ENCODE results near the gene EID3.
"Not testable (repeated sequence)": the region's sequence is repeated elsewhere in the genome, so short reads cannot be mapped to it uniquely, and the experiment has no call there.

Gene EID3

DNA sequence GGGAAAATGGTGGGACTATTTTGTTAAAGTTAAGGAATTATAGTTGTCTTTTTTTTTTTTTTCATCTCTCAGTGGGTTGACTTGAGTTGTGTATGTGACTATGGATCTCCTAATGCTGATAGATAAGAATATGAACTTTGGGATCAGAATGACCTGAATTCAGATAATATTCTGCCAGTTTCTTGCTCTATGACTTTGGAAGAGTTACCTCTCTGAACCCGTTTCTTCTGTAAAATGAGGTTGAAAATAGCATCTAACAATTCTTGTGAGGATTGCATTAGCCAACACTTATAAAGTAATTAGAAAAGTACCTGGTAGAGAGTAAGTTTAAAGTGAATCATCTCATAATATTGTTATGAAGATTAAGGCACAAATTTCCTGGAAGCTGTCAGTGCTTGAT is 18.4 kb downstream of the EID3 start:
- 80 to 100% methylated on average over 1 of the region's 1 CpG for WGBS, 2 experiments
- peaks cover 42% of the 10 kb centered on the region for H3K36me3 ChIP-seq (ENCODE audit: control insufficient read depth, insufficient read depth, low read length)
- H3K4me1 ChIP-seq (ENCODE audit: control insufficient read depth, insufficient read depth, low read length), result no peaks in the 10 kb centered on the region
- no peaks in the 10 kb centered on the region for H3K9me3 ChIP-seq (ENCODE audit: control insufficient read depth, low read length)
- no peaks in the 10 kb centered on the region for H3K27me3 ChIP-seq (ENCODE audit: control insufficient read depth, insufficient read depth, low read length, poor library complexity, severe bottlenecking)
- H3K27ac ChIP-seq (ENCODE audit: insufficient read depth, low read depth, low read length, poor library complexity, severe bottlenecking), result no peak overlapping the region
- no peak overlapping the region for H3K4me3 ChIP-seq (ENCODE audit: insufficient read depth, low read depth, low read length)

- WGBS, 2 experiments, result 95 to 96% methylated on average over 1 to 2 of the region's 2 CpGs
- H3K27ac ChIP-seq (ENCODE audit: insufficient read depth, low read depth, low read length, poor library complexity, severe bottlenecking), result not testable (repeated sequence)
- H3K36me3 ChIP-seq (ENCODE audit: control insufficient read depth, insufficient read depth, low read length), result peaks cover 36% of the 10 kb centered on the region
Observed at GRCh38 chr12:104322533-104322932, 19.0 kb downstream of the EID3 start.

DNA sequence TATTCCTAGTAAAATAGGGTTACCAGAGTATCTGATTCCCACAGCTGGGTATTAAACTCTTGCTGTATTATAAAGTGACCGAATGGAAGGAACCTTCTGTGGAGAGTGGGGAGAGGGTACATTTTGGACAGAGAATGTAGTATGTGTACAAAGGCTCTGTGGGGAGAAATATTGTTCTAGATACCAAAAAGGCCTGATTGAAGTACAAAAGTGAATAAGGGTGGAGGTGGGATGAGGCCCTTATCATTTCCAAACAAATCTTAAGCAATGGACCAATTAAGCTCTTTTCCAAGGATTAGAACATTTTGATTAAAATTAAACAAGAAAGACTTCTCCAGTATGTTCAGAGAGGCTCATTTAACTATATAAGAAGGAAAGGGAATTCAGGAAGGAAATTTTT is 20.4 kb downstream of the EID3 start:
- Histone ChIP-seq H3K36me3 (ENCODE audit: control insufficient read depth, insufficient read depth, low read length) (peaks cover 36% of the 10 kb centered on the region), H3K9me3 (ENCODE audit: control insufficient read depth, low read length) (no peaks in the 10 kb centered on the region), H3K27me3 (ENCODE audit: control insufficient read depth, insufficient read depth, low read length, poor library complexity, severe bottlenecking) (no peaks in the 10 kb centered on the region), H3K4me3 (ENCODE audit: insufficient read depth, low read depth, low read length) (no peak overlapping the region), H3K27ac (ENCODE audit: insufficient read depth, low read depth, low read length, poor library complexity, severe bottlenecking) (no peak overlapping the region), H3K4me1 (ENCODE audit: control insufficient read depth, insufficient read depth, low read length) (no peaks in the 10 kb centered on the region)
- 95 to 98% methylated on average over 1 of the region's 1 CpG for whole genome bisulfite sequencing, 2 experiments

More at GRCh38 chr12:104322533-104322932, 19.0 kb downstream of the EID3 start:
- H3K4me1 ChIP-seq (ENCODE audit: control insufficient read depth, insufficient read depth, low read length); H3K4me3 ChIP-seq (ENCODE audit: insufficient read depth, low read depth, low read length); H3K9me3 ChIP-seq (ENCODE audit: control insufficient read depth, low read length); H3K27me3 ChIP-seq (ENCODE audit: control insufficient read depth, insufficient read depth, low read length, poor library complexity, severe bottlenecking): not testable (repeated sequence)

DNA sequence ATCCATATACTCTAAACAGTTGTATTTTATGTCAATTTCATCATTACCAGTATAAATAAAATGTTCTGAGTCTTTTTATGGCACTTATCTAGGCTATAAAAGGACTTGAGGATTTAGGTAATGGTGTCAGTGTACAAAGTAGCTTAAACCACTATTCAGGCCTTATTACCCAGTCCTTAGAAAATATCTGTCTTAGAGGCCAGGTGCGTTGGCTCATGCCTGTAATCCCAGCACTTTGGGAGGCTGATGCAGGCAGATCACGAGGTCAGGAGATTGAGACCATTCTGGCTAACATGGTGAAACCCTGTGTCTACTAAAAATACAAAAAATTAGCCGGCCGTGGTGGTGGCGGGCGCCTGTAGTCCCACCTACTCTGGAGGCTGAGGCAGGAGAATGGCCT is 24.7 kb downstream of the EID3 start:
- H3K36me3 ChIP-seq (ENCODE audit: control insufficient read depth, insufficient read depth, low read length); H3K27ac ChIP-seq (ENCODE audit: insufficient read depth, low read depth, low read length, poor library complexity, severe bottlenecking); H3K27me3 ChIP-seq (ENCODE audit: control insufficient read depth, insufficient read depth, low read length, poor library complexity, severe bottlenecking); H3K4me1 ChIP-seq (ENCODE audit: control insufficient read depth, insufficient read depth, low read length); H3K4me3 ChIP-seq (ENCODE audit: insufficient read depth, low read depth, low read length); H3K9me3 ChIP-seq (ENCODE audit: control insufficient read depth, low read length): not testable (repeated sequence)
- WGBS, 2 experiments, result 96% methylated on average over 6 of the region's 6 CpGs

- H3K36me3 ChIP-seq (ENCODE audit: control insufficient read depth, insufficient read depth, low read length), result peaks cover 12% of the 10 kb centered on the region
- H3K4me3 ChIP-seq (ENCODE audit: insufficient read depth, low read depth, low read length), result no peak overlapping the region
- H3K27me3 ChIP-seq (ENCODE audit: control insufficient read depth, insufficient read depth, low read length, poor library complexity, severe bottlenecking), result no peaks in the 10 kb centered on the region
- H3K4me1 ChIP-seq (ENCODE audit: control insufficient read depth, insufficient read depth, low read length), result no peaks in the 10 kb centered on the region
- H3K27ac ChIP-seq (ENCODE audit: insufficient read depth, low read depth, low read length, poor library complexity, severe bottlenecking), result no peak overlapping the region
- whole genome bisulfite sequencing, 2 experiments, result 100% methylated on average over 1 of the region's 1 CpG; no CpG with 5 or more reads in 1 of the 2 experiments
- H3K9me3 ChIP-seq (ENCODE audit: control insufficient read depth, low read length), result no peaks in the 10 kb centered on the region
Observed at GRCh38 chr12:104328790-104329189, 25.3 kb downstream of the EID3 start.

DNA sequence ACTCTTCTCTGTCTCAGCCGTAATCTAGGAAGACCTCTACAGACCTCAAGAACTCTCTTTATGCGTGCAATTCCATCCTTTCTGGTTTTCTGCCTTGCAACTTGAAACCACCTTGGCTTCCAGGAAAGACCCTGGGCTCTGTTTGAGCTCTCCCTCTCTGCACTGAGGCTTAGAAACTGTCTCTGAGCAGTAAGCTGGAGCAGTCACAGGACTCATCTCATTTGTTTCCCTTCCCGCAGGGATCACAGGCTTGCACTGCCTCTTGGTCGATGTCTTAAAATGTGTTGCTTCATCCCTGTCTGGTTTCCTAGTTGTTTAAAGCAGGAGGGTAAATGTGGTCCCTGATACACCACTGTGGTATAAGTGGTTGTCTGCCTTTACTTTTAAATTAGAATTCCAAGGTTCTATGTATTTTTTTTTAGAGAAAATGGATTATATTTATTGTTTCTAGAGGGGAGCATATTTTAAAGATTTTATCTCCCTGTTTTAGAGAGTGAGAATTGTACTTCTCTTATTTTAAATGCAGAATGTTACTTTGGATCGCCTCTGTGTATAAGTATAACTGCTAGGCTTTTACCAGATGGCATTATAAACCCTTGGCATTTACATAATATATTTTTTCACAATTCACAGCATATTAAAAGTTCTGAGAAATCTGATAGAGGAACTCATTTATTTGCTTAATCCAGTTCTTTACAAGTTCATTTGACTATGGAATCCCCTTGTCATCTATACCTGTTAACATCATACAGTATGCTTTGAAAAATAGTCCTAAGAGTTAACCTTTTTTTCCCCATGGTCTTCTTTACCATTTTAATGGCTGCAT is 26.4 kb downstream of the EID3 start:
- Histone ChIP-seq H3K27ac (ENCODE audit: insufficient read depth, low read depth, low read length, poor library complexity, severe bottlenecking) (no peak overlapping the region), H3K36me3 (ENCODE audit: control insufficient read depth, insufficient read depth, low read length) (peaks cover 17% of the 10 kb centered on the region), H3K27me3 (ENCODE audit: control insufficient read depth, insufficient read depth, low read length, poor library complexity, severe bottlenecking) (no peaks in the 10 kb centered on the region), H3K9me3 (ENCODE audit: control insufficient read depth, low read length) (no peaks in the 10 kb centered on the region), H3K4me1 (ENCODE audit: control insufficient read depth, insufficient read depth, low read length) (no peaks in the 10 kb centered on the region), H3K4me3 (ENCODE audit: insufficient read depth, low read depth, low read length) (no peak overlapping the region)
- WGBS, 2 experiments, result 96% methylated on average over 4 to 5 of the region's 5 CpGs

GRCh38 chr12:104331376-104331775 is 27.8 kb downstream of the EID3 start:
- Histone ChIP-seq H3K4me1 (ENCODE audit: control insufficient read depth, insufficient read depth, low read length) (no peaks in the 10 kb centered on the region), H3K27me3 (ENCODE audit: control insufficient read depth, insufficient read depth, low read length, poor library complexity, severe bottlenecking) (no peaks in the 10 kb centered on the region), H3K9me3 (ENCODE audit: control insufficient read depth, low read length) (no peaks in the 10 kb centered on the region), H3K27ac (ENCODE audit: insufficient read depth, low read depth, low read length, poor library complexity, severe bottlenecking) (no peak overlapping the region), H3K4me3 (ENCODE audit: insufficient read depth, low read depth, low read length) (no peak overlapping the region), H3K36me3 (ENCODE audit: control insufficient read depth, insufficient read depth, low read length) (peaks cover 12% of the 10 kb centered on the region)
- no CpG with 5 or more reads among the region's 2 CpGs for WGBS, 2 experiments

DNA sequence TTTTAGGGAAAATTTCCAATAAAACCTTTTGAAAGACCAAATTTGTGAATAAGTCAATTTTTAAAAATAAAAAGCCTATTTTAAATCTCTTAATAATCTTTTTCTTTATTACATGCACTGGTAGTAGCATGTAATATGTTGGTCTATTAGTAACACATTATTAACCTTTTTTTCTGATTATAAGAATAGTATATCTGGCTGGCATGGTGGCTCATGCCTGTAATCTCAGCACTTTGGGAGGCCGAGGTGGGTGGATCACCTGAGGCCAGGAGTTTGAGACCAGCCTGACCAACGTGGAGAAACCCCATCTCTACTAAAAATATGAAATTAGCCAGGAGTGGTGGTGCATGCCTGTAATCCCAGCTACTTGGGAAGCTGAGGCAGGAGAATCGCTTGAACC is 28.7 kb downstream of the EID3 start:
- not testable (repeated sequence) for H3K27ac ChIP-seq (ENCODE audit: insufficient read depth, low read depth, low read length, poor library complexity, severe bottlenecking); H3K4me1 ChIP-seq (ENCODE audit: control insufficient read depth, insufficient read depth, low read length); H3K9me3 ChIP-seq (ENCODE audit: control insufficient read depth, low read length); H3K27me3 ChIP-seq (ENCODE audit: control insufficient read depth, insufficient read depth, low read length, poor library complexity, severe bottlenecking); H3K4me3 ChIP-seq (ENCODE audit: insufficient read depth, low read depth, low read length)
- H3K36me3 ChIP-seq (ENCODE audit: control insufficient read depth, insufficient read depth, low read length), result peaks cover 15% of the 10 kb centered on the region
- WGBS, 2 experiments, result 70 to 89% methylated on average over 2 to 3 of the region's 3 CpGs

DNA sequence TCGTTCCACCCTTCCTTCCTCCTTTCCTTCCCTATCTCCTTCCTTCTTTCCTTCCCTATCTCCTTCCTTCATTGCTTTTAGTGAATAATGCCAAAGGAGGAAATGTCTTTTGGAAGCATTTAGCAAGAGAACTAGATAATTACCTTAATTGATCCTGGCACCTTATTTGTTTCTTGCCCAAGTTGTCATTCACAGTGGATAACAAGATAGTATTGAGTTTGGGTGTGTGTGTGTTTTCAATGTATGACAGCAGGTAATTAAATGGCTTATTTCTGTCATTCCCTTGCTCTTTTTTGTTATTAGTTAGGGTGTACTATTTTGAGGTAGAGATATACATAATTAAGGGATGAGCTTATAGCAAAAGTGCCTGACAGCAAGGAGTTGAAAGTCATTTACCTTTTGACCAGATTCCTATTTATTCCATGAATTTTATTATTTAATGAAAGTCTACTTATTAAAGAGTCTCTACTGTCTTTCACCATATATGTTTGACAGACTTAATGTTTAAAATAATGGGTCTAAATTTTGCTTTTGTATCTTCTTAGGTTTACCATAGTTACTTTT is 30.2 kb downstream of the EID3 start:
- Histone ChIP-seq H3K9me3 (ENCODE audit: control insufficient read depth, low read length) (no peaks in the 10 kb centered on the region), H3K4me3 (ENCODE audit: insufficient read depth, low read depth, low read length) (no peak overlapping the region), H3K27ac (ENCODE audit: insufficient read depth, low read depth, low read length, poor library complexity, severe bottlenecking) (no peak overlapping the region), H3K27me3 (ENCODE audit: control insufficient read depth, insufficient read depth, low read length, poor library complexity, severe bottlenecking) (no peaks in the 10 kb centered on the region), H3K36me3 (ENCODE audit: control insufficient read depth, insufficient read depth, low read length) (peaks cover 18% of the 10 kb centered on the region), H3K4me1 (ENCODE audit: control insufficient read depth, insufficient read depth, low read length) (no peaks in the 10 kb centered on the region)
- WGBS, 2 experiments, result 83 to 100% methylated on average over 1 of the region's 1 CpG

- Histone ChIP-seq H3K4me1 (ENCODE audit: control insufficient read depth, insufficient read depth, low read length) (no peaks in the 10 kb centered on the region), H3K27me3 (ENCODE audit: control insufficient read depth, insufficient read depth, low read length, poor library complexity, severe bottlenecking) (no peaks in the 10 kb centered on the region), H3K4me3 (ENCODE audit: insufficient read depth, low read depth, low read length) (no peak overlapping the region), H3K36me3 (ENCODE audit: control insufficient read depth, insufficient read depth, low read length) (peaks cover 18% of the 10 kb centered on the region), H3K27ac (ENCODE audit: insufficient read depth, low read depth, low read length, poor library complexity, severe bottlenecking) (no peak overlapping the region), H3K9me3 (ENCODE audit: control insufficient read depth, low read length) (no peaks in the 10 kb centered on the region)
- WGBS, 2 experiments, result 94 to 95% methylated on average over 8 of the region's 8 CpGs
Observed at GRCh38 chr12:104334581-104334980, 31.0 kb downstream of the EID3 start.

All from ectodermal cell (in vitro differentiated cells).